22Rv1 (cell line): ENCODE data around the gene MORN1.
"Not testable (repeated sequence)": the region's sequence is repeated elsewhere in the genome, so short reads cannot be mapped to it uniquely, and the experiment has no call there.

Source experiments
- H3K27ac ChIP-seq: fragments of 450-650 bp; 2 replicates; pipeline ENCODE4 v1.5.1; 2017
- ZFX ChIP-seq: fragments of 450-650 bp; IDR thresholded peaks from 2 replicates; pipeline ENCODE4 v1.6.1; 2017; ENCODE audit warnings: antibody characterized with exemption, borderline replicate concordance
- TF ChIP-seq, protein P1 (sequence below): fragments of 450-650 bp; IDR thresholded peaks from 2 replicates; pipeline ENCODE4 v1.5.1; 2017; ENCODE audit warnings: mild to moderate bottlenecking

MORN1 gene

GRCh38 chr1:2297246-2298011, 93.9 kb downstream of the MORN1 start:
- TF ChIP-seq, protein P1, sequence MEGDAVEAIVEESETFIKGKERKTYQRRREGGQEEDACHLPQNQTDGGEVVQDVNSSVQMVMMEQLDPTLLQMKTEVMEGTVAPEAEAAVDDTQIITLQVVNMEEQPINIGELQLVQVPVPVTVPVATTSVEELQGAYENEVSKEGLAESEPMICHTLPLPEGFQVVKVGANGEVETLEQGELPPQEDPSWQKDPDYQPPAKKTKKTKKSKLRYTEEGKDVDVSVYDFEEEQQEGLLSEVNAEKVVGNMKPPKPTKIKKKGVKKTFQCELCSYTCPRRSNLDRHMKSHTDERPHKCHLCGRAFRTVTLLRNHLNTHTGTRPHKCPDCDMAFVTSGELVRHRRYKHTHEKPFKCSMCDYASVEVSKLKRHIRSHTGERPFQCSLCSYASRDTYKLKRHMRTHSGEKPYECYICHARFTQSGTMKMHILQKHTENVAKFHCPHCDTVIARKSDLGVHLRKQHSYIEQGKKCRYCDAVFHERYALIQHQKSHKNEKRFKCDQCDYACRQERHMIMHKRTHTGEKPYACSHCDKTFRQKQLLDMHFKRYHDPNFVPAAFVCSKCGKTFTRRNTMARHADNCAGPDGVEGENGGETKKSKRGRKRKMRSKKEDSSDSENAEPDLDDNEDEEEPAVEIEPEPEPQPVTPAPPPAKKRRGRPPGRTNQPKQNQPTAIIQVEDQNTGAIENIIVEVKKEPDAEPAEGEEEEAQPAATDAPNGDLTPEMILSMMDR = no peak
- TF ChIP-seq ZFX = no peak
- H3K27ac ChIP-seq = no peak overlapping the region

DNA sequence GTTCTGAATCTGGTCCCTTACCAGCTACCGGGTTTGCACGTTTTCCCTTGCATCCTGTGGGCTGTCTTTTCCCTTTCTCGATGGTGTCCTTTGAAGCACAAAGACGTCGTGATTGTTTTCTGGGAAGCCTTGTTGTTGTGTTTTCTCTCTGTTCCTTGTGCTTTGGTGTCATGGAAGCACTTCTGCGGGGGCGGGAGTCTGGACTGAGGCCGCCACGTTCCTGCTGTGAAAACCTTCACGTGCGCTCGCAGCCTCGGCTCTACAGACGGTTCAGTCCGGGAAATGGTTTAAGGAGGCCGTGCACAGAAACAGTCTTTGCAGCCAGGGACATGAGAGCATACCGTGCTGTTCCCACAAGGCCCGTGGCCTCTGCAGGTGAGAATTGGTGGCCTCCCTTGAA, 94.7 kb downstream of the MORN1 start:
- TF ChIP-seq ZFX = no peak
- TF ChIP-seq, protein P1 = no peak
- no peak overlapping the region for H3K27ac ChIP-seq

DNA sequence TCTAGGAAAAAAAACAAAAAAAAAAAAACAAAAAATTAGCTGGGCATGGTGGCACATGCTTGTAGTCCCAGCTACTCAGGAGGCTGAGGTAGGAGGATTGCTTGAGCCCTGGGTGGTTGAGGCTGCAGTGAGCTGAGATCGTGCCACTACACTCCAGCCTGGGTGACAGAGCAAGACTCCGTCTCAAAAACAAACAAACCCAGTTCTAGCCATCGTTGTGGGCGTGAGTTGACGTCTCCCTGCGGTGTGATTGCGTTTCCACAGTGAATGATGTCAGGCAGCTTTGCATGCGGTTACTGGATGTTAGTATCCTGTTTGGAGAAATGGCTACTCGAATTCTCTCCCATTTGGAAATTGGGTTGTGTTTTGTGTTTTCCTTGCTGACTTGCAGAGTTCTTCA, 95.1 kb downstream of the MORN1 start:
- H3K27ac ChIP-seq = not testable (repeated sequence)

- no peak overlapping the region for H3K27ac ChIP-seq
- no peak for TF ChIP-seq ZFX
- TF ChIP-seq, protein P1 = no peak
These were observed 95.8 kb downstream of the MORN1 start for GRCh38 chr1:2295526-2295925.

GRCh38 chr1:2294725-2295078, 96.7 kb downstream of the MORN1 start:
- TF ChIP-seq, protein P1 = no peak
- TF ChIP-seq ZFX = no peak
- no peak overlapping the region for H3K27ac ChIP-seq

DNA sequence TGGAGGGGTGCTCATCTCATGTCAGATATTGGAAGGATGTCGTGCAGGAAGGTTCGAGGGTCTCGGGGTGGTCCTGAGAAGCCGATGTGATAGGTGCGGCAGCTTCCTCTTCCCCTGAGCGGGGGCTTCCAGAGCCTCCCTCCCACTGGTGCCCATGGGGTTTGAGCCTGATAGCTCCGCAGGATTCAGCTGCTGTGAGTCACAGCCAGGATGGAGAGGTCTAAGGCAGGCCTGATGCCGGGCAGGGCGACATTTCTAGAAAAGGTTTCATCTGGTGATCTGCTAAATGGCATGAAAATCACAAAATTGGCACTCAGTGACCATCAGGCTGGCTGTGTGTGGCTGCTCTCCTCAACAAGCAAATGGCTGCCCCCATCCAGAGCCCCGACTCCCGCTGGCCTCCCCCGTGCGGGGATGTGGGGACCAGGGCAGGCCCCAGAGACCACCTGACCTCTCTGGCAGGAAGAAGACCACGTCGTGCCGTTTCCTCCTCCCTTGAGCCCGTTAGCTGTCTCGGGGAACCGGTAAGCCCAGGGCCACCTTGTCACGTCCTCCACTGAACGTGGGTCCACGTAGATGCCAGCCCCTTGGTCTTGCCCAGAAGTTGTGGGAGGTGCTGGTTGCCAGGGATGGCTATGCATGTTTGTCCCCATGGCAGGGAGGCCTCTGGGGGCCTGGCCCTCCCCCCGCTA, 97.2 kb downstream of the MORN1 start:
- no peak for TF ChIP-seq ZFX
- TF ChIP-seq, protein P1 = no peak
- H3K27ac ChIP-seq = no peak overlapping the region

- TF ChIP-seq, protein P1 = no peak
- H3K27ac ChIP-seq = no peak overlapping the region
These were observed 98.5 kb downstream of the MORN1 start for GRCh38 chr1:2292725-2293450.
